Measurements from ENCODE around the gene SLC25A42. TPM values are rescaled to one million over a fixed set of nuclear protein-coding genes. Genes with fewer than 3 reads are reported as not detected.

Gene SLC25A42
- total RNA-seq, 1 experiment from 2014 or later: 8.0 TPM

GRCh38 chr19:19033426-19034203, 30.2 kb upstream of the SLC25A42 start, which contains the start of the genes ARMC6 and SUGP2:
Gene ARMC6, plus strand, starts transcription at chr19:19033603. Its CDS starts 607 bp downstream, at chr19:19034210.
Gene SUGP2, minus strand, starts transcription at chr19:19033517. Its CDS starts 2,446 bp downstream, at chr19:19031071.
- Histone ChIP-seq H3K4me2 (ENCODE audit: low read length) (peak within 1 kb of the TSS; percentile 100), H4K20me1 (ENCODE audit: low read length) (no peaks in the 10 kb centered on the region), H2AFZ (ENCODE audit: low read length) (peak within 1 kb of the TSS; percentile 91), H3K9me3 (ENCODE audit: low read length) (no peaks in the 10 kb centered on the region), H3K79me2 (ENCODE audit: low read length) (peaks cover 83% of the 10 kb centered on the region), H3K36me3 (ENCODE audit: low read depth, low read length) (peaks cover 26% of the 10 kb centered on the region), H3K4me1 (ENCODE audit: insufficient read depth, low read length) (peaks cover 25% of the 10 kb centered on the region), H3K27ac (ENCODE audit: low read length) (peak within 1 kb of the TSS; percentile 73), H3K27me3 (ENCODE audit: low read length) (no peaks in the 10 kb centered on the region), H3K9me2 (replicated peaks; ENCODE audit: low read length) (no peaks in the 10 kb centered on the region), H3F3A (ENCODE audit: low read length, unreplicated experiment) (no peaks in the 10 kb centered on the region), H3K4me3 (ENCODE audit: low read length) (peak within 1 kb of the TSS; percentile 96), H3K9ac (ENCODE audit: low read length) (peak within 1 kb of the TSS; percentile 91)
- ChIA-PET POLR2A (ENCODE audit: unreplicated experiment) (no interaction called here), CTCF (no interaction called here)
- BruUV-seq (replicated peaks): no TSS peak
- ATAC-seq (peak; percentile 82), DNase-seq (peak; percentile 92)
- no peak for TF ChIP-seq CTCF (conservative IDR thresholded peaks at IDR 0.05; ENCODE audit: low read depth, low read length)
- TF ChIP-seq EZH2phosphoT487 (IDR thresholded peaks at IDR 0.05; ENCODE audit: borderline replicate concordance, low read length): no peak
- no peak for TF ChIP-seq EZH2 (IDR thresholded peaks at IDR 0.05; ENCODE audit: low read length, unreplicated experiment)
- intact Hi-C loops (cut with micrococcal nuclease): no loop called here

- H3K9ac ChIP-seq (ENCODE audit: low read length): peak overlapping the region; percentile 91
These were observed 29.6 kb upstream of the SLC25A42 start for GRCh38 chr19:19034204-19034624.

GRCh38 chr19:19039901-19040300, 23.9 kb upstream of the SLC25A42 start:
- H3K4me1 ChIP-seq (ENCODE audit: insufficient read depth, low read length): peaks cover 8% of the 10 kb centered on the region
- no peak overlapping the region for H3K9ac ChIP-seq (ENCODE audit: low read length)
- no TSS peak for BruUV-seq (replicated peaks)
- H3K9me3 ChIP-seq (ENCODE audit: low read length): no peaks in the 10 kb centered on the region
- CTCF ChIA-PET: no interaction called here
- H3F3A ChIP-seq (ENCODE audit: low read length, unreplicated experiment): no peaks in the 10 kb centered on the region
- H3K4me2 ChIP-seq (ENCODE audit: low read length): no peak overlapping the region
- H3K27me3 ChIP-seq (ENCODE audit: low read length): no peaks in the 10 kb centered on the region
- no peak overlapping the region for H3K27ac ChIP-seq (ENCODE audit: low read length)
- TF ChIP-seq EZH2 (IDR thresholded peaks at IDR 0.05; ENCODE audit: low read length, unreplicated experiment) (no peak), CTCF (conservative IDR thresholded peaks at IDR 0.05; ENCODE audit: low read depth, low read length) (no peak), EZH2phosphoT487 (IDR thresholded peaks at IDR 0.05; ENCODE audit: borderline replicate concordance, low read length) (no peak)
- no peak overlapping the region for H2AFZ ChIP-seq (ENCODE audit: low read length)
- H4K20me1 ChIP-seq (ENCODE audit: low read length): no peaks in the 10 kb centered on the region
- intact Hi-C loops (cut with micrococcal nuclease): no loop called here
- H3K4me3 ChIP-seq (ENCODE audit: low read length): no peak overlapping the region
- peaks cover 77% of the 10 kb centered on the region for H3K79me2 ChIP-seq (ENCODE audit: low read length)
- peaks cover 35% of the 10 kb centered on the region for H3K36me3 ChIP-seq (ENCODE audit: low read depth, low read length)
- no peaks in the 10 kb centered on the region for H3K9me2 ChIP-seq (replicated peaks; ENCODE audit: low read length)
- ATAC-seq: no peak; the same call in 1 of the 2 replicates
- POLR2A ChIA-PET (ENCODE audit: unreplicated experiment): no interaction called here
- no peak for DNase-seq

More at GRCh38 chr19:19034204-19034624, 29.6 kb upstream of the SLC25A42 start:
- H3K36me3 ChIP-seq (ENCODE audit: low read depth, low read length): peaks cover 24% of the 10 kb centered on the region
- H4K20me1 ChIP-seq (ENCODE audit: low read length): no peaks in the 10 kb centered on the region
- peak; percentile 65 for ATAC-seq
- H3K27ac ChIP-seq (ENCODE audit: low read length): peak overlapping the region; percentile 73
- H3K4me1 ChIP-seq (ENCODE audit: insufficient read depth, low read length): peaks cover 25% of the 10 kb centered on the region
- H3K4me2 ChIP-seq (ENCODE audit: low read length): peak overlapping the region; percentile 100
- no peaks in the 10 kb centered on the region for H3F3A ChIP-seq (ENCODE audit: low read length, unreplicated experiment)
- peak; percentile 82 for DNase-seq
- no peaks in the 10 kb centered on the region for H3K9me3 ChIP-seq (ENCODE audit: low read length)
- peaks cover 89% of the 10 kb centered on the region for H3K79me2 ChIP-seq (ENCODE audit: low read length)
- TF ChIP-seq EZH2 (IDR thresholded peaks at IDR 0.05; ENCODE audit: low read length, unreplicated experiment): no peak
- intact Hi-C loops (cut with micrococcal nuclease): no loop called here
- no peaks in the 10 kb centered on the region for H3K9me2 ChIP-seq (replicated peaks; ENCODE audit: low read length)
- peak overlapping the region; percentile 91 for H2AFZ ChIP-seq (ENCODE audit: low read length)
- ChIA-PET POLR2A (ENCODE audit: unreplicated experiment) (no interaction called here), CTCF (no interaction called here)
- BruUV-seq (replicated peaks): TSS peak; percentile 64
- H3K4me3 ChIP-seq (ENCODE audit: low read length): peak overlapping the region; percentile 96
- no peaks in the 10 kb centered on the region for H3K27me3 ChIP-seq (ENCODE audit: low read length)
